HT-29 (cell line): ENCODE data around the gene AP4M1. TPM values are rescaled to one million over a fixed set of nuclear protein-coding genes. Genes with fewer than 3 reads are reported as not detected.
A peak's percentile ranks its signal among the peaks of the same experiment; 100 is the strongest.
"Not testable (repeated sequence)": the region's sequence is repeated elsewhere in the genome, so short reads cannot be mapped to it uniquely, and the experiment has no call there.

Experiments
- DNase-seq: peaks from one replicate; pipeline ENCODE4 v3.0.0-alpha.2; 2015; ENCODE audit warnings: low spot score
- total RNA-seq: library from RNA; depleted of rRNA; stranded (reverse); fragments of >200 nt; shearing (Covaris generic); gene quantifications from 2 replicates; pipeline ENCODE4 v1.2.3, GENCODE V29; 2014

Gene AP4M1
- total RNA-seq, 1 experiment from 2014 or later, result 38.1 TPM

DNA sequence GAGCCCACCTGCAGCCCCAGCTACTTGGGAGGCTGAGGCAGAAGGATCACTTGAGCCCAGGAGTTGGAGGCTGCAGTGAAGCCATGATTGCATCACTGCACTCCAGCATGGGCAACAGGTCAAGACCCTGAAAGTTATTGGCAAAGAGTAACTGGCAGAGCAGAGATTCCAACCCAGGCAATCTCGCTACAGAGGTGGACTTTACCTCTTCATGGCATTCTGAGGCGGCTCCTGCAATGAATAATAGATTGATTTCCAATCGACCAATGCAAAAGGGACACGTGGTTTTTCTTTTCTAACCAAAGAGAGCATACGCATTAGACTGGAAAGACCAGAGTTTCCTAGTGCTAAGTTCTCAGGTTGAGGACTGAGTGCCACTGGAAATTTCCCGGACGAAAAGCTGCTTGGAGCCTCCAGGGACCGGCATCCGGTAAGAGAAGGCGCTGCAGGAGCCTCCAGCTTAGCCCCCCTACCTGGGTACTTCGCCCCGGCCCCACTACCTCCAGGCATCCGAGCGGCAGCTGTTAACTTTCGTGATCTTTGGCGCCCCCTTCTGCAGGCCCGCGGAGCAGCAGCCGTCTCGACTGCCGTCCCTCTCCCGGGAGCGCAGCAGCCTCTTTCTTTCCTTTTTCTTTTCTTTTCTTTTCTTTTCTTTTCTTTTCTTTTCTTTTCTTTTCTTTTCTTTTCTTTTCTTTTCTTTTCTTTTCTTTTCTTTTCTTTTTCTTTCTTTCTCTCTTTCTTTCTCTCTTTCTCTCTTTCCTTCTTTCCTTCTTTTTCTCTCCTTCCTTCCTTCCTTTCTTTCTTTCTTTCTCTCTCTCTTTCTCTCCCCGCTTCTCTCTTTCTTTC is 29.4 kb downstream of the AP4M1 start:
- DNase-seq, result peak; percentile 81

DNA sequence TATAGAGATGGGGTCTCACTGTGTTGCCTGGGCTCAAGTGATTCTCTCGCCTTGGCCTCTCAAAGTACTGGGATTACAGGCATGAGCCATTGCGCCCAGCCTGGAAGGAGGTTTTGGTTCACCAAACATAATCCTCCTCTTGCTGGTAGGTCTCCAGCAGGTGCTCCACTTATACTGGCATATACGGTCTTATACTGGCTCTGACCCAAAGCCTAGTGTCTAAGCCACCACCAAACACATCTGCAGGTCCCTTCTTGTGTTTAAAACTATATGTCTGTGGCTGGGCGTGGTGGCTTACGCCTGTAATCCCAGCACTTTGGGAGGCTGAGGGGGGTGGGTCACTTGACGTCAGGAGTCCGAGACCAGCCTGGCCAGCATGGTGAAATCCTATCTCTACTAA is 30.7 kb downstream of the AP4M1 start:
- no peak for DNase-seq

DNA sequence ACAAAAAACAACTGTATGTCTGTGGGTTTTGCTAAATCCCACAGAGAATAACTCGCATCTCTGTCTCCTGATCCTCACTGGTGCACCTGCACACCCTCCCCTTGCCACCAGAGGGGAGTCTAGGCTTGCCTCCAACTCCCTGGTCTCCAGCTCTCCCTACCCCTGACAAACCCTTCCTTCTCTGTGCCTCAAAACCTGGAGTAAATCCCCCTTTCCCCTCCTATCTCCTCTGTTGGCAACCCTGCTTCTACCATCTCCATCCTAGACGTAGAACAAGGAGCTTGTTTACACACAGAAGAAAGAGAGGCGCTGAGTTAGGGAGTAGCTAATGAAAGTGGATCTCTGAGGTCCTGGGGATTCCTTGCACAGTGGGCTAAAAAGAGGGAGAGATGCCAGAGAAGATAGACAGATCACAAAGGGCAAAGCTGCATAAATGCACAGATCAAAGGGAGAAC is 31.3 kb downstream of the AP4M1 start:
- DNase-seq, result peak; percentile 85

DNA sequence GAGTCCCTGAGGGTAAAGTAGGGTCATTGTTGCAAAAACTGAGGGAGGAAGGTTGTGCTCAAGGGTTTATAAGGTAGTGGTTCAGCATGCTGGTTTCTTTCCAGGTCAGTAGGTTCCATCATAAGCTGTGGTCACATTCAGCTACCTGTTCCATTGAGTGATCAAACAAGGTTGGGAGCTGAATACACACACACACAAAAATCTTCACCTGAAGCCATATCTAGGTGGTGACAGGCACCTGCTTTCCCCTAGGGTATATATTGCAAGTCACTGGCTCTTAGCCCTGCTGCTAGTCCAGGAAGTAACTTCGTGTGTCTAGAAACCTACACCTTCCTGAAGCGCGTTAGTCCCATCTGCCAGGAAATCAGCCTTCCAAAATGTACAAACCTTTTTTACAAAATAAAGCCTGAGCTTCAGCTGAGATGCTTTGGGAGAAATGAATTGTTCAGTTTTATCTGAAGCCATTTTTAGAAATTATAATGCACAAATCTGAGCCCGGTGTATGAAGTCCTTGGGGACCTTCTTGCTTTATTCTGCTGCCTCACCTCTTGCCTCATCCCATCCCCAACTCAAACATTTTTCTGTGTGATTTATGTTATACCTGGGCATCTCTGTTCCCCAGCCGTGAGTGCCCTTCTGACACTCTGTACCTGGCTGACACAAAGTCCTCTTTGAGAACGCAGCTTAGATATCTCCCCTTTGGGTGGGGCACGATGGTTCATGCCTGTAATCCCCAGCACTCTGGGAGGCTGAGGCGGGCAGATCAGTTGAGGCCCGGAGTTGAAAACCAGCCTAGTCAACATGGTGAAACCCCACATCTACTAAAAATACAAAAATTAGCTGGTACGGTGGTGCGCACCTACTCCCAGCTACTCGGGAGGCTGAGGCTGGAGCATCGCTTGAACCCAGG is 36.7 kb downstream of the AP4M1 start:
- no peak for DNase-seq

DNA sequence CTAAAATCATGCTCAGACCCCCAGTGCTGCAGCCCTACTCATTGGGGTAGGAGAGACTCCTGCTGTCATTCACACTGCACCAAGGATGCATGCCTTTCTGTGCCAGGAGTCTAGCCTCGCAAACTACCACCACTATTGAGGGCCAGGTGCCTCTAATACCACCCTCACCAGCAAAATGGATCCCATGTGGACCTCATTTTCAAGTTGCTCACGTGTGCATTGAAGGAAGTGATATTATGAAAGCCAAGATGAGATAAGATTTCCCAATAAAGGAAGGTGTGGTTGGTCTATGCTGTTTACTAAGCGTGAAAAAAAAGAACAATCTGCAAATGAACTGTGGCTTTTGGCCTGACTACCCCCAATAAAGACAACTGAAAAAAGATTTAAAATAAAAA is 40.1 kb downstream of the AP4M1 start:
- no peak for DNase-seq

DNA sequence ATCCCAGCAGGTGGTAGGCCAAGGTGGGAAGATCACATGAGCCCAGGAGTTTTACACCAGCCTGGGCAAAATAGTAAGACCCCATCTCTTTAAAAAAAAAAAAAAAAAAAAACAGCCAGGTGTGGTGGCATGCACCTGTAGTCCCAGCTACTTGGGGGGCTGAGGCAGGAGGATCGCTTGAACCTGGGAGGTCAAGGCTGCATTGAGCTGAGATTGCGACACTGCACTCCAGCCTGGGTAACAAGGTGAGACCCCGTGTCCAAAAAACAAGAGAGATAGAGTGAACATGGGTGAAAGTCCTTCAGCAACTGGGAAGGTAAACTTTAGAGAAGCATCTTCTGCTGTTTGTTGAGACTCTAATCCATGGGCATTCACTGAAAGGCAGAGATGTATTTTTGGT is 41.0 kb downstream of the AP4M1 start:
- DNase-seq, result no peak

DNA sequence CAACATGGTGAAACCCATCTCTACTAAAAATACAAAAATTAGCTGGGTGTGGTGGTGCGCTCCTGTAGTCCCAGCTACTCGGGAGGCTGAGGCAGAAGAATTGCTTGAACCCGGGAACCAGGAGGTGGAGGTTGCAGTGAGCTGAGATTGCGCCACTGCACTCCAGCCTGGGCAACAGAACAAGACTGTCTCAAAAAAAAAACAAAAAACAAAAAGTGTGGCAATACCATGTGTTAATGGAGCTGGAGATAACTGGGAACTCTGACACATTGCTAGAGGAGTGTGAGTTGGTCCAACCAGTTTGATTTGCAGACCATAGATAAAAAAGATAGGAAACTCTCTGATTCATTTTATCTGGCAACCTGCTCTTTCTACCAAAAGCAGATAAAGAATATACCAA is 44.9 kb downstream of the AP4M1 start:
- DNase-seq, result not testable (repeated sequence)

DNA sequence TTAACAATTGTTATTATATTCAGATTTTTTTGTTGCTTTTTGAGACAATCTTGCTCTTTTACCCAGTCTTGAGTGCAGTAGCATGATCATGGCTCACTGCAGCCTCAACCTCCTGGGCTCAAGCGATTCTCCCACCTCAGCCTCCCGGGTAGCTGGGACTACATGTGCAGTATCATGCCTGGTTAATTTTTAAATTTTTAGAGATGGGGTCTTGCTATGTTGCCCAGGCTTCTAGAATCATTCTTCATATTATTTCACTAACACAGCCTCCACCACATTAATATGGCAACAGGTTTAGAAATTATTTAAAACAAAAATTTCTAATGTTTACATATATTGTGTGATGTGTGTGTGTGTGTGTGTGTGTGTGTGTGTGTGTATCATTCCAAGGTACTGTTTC is 45.8 kb downstream of the AP4M1 start:
- DNase-seq, result no peak

DNA sequence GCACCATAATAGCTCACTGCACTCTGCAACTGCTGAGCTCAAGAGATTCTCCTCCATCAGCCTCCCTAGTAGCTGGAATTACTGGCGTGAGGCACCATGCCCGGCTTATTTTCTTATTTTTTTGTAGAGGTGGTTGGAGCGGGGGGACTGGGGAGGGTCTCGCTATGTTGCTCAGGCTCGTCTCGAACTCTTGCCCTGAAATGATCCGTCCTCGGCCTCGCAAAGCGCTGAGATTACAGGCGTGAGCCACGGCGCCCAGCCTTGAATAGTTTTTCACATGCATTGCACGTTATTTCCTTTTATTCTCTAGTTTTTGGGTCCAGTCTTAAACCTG is 46.7 kb downstream of the AP4M1 start:
- no peak for DNase-seq

DNA sequence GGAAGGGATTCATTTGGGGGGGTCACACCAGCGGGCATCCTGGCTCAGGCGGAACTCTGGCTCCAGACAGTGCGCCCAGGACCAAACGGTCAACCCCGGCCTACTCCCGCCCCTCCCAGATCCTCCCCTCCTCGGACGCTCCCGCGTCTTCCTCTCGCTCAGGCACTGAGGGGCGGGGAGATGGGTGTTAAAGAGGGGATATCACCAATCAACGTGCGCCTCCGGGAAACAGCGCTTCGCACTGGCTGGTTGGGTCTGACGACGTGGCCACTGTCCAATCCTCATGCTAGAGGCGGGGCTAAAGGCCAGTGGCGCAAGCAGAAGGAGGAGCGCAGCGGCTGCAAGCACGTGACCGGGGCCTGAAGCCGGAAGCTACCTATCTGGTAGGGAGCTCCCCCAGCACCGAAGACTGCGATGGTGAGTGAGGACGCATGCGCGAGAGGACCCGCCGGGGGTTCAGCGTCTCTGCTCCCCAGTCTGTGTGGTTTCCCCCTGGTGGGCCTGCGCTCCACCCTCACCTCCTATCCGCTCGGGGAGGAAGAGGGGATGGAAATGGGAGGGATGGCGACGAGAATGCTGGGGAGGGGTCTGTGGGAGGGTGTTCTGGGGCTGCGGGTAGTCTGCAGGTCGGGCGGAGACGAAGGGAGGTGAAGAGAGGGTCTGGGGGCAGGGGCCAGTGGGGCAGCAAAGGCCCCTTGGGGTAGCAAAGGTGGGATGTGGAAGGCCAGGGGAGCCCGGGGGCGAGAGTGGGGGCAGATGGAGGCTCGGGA is 47.3 kb downstream of the AP4M1 start, which contains the start of gene LAMTOR4:
Gene LAMTOR4 (plus strand): TSS at position 360 of the 770 bp plus-strand sequence. CDS start 55 bp downstream, at position 415.
- peak; percentile 100 for DNase-seq

DNA sequence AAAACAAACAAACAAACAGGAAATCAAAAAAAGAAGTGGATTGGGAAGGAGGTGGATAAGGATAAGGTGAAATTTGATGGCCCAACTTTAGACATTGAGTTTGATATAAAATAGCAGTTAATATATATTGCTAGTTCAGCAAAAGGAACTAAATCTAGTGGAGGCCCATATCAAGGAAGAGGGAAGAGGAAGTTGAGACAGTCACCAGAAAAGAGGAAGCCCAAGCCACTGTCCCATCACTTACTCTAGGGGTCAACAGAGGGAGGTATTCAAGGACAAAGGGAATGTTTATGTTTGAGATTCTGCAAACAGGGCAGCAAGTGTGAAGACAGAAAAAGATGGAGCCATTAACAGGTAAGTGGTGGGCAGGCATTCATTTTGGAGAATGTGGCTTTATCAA is 51.0 kb downstream of the AP4M1 start:
- DNase-seq, result no peak

DNA sequence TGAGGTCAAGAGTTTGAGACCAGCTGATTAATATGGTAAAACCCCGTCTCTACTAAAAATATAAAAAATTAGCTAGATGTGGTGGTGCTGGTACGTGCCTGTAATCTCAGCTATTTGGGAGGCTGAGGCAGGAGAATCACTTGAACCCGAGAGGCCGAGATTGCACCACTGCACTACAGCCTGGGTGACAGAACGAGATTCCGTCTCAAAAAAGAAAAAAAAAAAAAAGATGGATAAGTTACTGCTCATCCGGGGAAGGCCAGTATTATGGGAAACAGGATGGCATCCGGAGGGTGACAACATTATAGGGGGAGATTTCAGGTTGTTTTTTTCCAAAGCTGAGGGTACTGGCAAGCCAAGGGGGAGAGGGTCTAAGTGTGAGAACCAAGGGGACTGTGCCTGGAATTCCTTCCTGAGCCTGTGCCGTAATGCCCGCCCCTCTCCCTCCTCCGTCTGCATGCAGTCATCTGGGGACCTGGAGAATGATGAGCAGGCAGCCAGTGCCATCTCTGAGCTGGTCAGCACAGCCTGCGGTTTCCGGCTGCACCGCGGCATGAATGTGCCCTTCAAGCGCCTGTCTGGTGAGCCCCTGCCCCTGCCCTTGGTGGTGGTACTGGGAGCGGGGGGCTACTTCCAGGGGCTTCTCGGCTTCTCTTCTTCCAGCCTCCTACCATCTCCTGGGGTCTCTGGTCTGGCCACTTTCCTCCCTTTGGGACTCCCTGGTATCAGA is 51.7 kb downstream of the AP4M1 start:
- DNase-seq, result no peak

DNA sequence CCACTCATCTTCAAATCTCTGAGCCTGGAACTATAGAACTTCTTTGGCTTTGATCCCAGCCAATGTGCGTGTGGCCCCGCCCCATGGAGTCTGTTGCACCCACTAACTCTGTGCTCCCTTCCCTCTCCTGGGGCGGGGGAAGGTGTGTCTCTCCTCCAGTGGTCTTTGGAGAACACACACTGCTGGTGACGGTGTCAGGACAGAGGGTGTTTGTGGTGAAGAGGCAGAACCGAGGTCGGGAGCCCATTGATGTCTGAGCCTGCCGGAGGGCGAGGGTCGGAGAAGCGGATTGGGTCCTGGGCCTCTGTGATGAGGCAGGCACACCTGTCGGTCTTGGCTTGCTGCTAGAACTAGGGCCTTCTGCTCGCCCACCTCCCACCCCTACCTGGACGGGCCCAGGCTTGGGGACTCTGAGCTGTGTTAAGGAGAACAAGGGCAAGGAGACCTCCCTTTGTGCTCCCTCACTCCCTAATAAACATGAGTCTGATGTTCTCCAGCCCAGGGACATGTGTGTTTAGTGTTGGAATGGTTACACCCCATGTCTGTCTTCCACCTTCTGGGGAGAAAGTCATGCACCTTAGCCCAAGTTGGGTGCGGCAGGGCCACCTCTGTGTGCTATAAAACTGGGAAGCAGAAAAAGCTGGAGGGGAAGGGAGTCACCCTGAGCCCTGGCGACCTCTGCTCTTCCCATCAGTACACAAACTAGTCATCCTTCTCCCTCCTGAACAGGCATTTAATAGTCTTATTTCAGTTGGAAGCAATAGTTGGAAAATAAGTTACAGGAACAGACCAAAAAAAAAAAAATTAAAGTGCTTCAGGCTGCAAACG is 52.5 kb downstream of the AP4M1 start:
- DNase-seq, result peak; percentile 44

DNA sequence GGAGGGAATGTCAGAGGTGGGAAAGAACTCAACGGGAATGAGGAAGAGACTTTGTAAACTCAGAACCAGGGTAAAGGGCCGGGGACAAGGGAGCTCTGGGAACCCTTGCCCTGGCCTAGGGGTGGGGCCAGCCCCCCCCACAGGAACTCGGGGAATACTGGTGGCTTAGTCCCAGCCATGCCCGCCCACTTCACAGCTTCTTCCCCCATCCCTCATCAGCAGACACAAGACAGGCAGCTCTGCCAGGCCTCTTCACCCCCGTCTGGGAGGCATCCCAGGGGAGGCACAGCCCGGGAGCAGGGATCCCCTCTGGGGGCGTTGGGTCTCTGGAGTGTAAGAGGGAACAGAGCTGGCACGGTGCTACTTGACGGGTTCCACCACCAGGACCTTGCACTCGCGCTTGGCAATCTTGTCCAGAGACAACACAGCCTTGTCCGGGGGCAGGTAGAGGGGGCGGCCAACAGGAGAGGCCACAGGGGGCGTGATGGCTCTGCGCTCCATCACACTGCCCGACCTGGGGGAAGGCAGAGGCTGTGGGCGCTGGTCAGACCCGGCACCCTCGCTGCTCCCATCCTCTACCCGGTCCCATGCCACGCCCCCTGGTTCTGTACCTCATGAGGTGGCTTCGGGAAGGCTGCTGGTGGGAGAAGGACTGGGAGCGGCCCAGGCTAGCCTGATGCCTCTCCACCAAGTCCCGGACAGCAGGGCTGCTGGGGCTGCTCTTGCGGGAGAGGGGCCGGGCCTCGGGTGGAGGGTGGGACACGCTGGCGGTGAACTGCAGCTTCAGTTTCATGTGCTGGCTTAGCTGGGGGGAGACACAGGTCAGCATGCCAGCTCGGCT is 53.4 kb downstream of the AP4M1 start:
- DNase-seq, result peak; percentile 81

DNA sequence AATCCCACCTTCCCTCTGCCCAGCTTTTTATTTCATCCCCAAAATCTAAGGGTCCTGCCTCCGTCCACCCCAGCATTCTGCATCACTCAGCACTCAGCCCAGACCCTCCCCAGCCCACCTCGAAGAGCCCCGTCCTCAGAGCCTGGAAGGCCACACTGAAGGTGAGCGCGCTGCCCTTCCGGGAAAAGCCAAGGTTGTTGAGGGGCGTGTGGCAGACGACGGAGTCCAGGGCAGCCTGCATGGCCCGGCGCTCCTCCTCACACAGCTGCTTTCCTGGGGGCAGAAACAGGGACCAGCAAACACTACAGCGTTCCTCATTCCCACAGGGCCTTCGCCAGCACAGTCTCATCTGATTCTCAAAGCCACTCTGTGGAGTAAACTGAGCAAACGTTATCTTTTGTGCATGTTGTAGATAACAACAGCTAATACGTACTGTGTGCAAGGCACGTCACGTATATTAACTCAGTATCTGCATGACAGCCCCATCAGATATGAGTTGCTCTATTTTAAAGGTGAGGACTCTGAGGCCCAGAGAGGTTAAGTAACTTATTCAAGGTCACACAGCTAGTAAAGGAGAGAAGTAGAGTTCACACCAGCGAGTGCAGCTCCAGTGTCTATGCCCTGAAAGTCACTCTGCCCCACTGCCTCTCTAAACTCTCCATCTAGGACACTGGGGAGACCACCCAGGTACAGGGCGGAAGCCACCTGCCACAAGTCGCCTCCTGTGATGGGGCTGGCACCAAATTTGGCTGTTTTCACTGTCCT is 54.3 kb downstream of the AP4M1 start:
- DNase-seq, result no peak

DNA sequence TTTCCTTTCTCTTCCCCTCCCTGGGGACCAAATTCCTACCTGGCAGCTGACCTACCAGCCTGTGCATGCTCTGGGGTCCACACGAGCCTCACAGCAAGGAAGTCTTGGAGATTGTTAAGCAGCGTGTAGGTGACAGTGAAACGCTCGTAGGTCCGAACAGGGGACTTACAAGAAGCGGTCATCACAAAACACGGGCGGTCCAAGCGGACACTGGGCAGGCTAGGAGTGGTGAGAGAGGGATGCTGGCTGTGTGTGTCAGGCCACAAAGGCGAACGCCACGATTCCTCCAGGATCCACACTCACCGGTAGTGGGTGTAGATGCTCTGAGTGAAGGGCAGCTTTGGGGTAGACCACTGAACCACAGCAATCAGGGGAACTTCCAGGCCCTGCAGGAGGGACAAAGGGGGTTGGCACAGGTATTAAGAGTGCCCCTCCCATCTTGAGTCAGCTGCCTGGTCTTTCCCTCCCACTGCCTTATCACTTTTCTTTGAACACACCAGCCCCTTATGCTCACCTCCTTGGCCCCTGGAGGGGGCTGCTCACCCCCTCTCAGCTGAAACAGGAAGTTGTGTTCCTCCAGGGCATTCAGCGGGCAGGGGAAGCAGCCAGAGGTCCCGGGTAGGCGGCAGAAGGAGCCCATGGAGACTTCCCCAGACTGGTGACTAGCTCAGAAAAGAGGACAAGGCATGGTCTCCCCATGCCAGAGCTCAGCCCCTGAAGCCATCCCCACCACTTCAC is 55.1 kb downstream of the AP4M1 start:
- no peak for DNase-seq

DNA sequence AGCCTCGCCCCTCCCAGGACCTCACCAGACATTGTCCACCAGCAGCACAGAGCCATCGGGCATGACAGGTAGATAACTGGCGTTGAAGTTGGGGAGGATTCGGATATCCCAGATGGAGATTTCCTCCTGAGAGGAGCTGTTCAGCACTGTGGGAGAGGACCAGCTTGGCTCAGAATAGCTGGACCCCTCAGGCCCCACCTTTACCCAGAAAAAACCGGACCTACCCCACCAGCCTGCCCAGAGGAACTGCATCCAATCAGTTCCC is 55.6 kb downstream of the AP4M1 start:
- no peak for DNase-seq
